Measurements from ENCODE around the gene LRP1-AS.

Gene LRP1-AS

DNA sequence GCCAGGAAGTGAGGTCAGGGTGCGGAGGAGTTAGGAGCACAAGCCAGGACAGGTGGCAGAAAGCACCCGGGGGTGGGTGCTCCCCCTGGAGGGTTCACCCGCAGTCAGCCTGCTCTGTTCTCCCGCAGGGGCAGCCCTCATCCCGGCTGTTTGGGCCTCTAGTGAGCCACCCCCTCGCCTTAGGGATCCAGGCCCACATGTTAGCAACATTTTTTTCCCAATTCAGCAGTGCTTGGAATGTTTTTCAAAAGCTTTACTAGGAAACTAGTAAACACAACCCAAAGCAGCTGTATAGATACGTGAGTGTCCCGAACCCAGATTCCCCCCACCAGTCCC, 40.6 kb upstream of the LRP1-AS start:
- H3K9me3 ChIP-seq (ENCODE audit: insufficient read depth, low read depth, low read length), result no peaks in the 10 kb centered on the region
- H3K4me1 ChIP-seq (ENCODE audit: insufficient read depth, low read length), result no peaks in the 10 kb centered on the region
- H3K4me3 ChIP-seq (ENCODE audit: low read length), result no peak overlapping the region
- H3K9ac ChIP-seq (ENCODE audit: low read depth, low read length), result no peak overlapping the region
- WGBS, result 95% methylated on average over 8 of the region's 8 CpGs
- peaks cover 100% of the 10 kb centered on the region for H3K36me3 ChIP-seq (ENCODE audit: insufficient read depth, low read length)
- H3K27me3 ChIP-seq (ENCODE audit: insufficient read depth, low read length), result no peaks in the 10 kb centered on the region
- H3K27ac ChIP-seq (ENCODE audit: low read depth, low read length), result no peak overlapping the region

GRCh38 chr12:57187222-57188089, 40.0 kb upstream of the LRP1-AS start:
- Histone ChIP-seq H3K4me1 (ENCODE audit: insufficient read depth, low read length) (0 out of 2 replicates have a peak, but pooled peaks cover 2% of the 10 kb centered on the region), H3K27ac (ENCODE audit: low read depth, low read length) (no peak overlapping the region), H3K9me3 (ENCODE audit: insufficient read depth, low read depth, low read length) (no peaks in the 10 kb centered on the region), H3K36me3 (ENCODE audit: insufficient read depth, low read length) (peaks cover 94% of the 10 kb centered on the region), H3K27me3 (ENCODE audit: insufficient read depth, low read length) (no peaks in the 10 kb centered on the region), H3K4me3 (ENCODE audit: low read length) (no peak overlapping the region), H3K9ac (ENCODE audit: low read depth, low read length) (no peak overlapping the region)
- WGBS, result 91% methylated on average over 21 of the region's 21 CpGs

DNA sequence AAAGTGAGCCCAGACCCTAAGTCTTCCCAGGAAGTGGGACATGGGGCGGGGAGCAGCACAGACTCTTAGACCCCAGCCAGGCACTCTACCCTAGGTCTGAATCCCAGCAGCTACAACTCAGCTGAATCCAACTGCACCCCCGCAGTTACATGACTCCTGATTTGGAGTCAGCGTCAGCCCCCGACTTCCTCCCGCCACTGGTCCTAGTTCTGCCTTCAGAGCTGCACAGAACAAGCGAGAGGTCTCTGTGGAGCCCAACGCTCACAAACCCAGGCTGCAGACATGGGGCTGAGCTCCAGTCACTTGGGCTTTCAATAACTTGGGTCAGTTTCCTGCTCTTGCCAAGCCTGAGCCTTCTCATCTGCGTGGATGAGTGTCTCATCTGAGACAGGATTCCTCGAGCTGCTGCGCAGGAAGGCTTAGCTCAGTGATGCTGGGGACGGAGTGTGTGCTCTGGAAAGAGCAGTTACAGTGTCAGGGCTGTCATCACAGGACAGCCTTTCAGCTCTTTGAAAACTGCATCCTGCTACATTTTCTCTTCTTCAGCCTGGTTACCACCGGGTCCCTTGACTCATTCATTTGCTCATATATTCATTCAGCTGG, 38.6 kb upstream of the LRP1-AS start:
- 0 out of 2 replicates have a peak, but pooled peaks cover 2% of the 10 kb centered on the region for H3K4me1 ChIP-seq (ENCODE audit: insufficient read depth, low read length)
- no peaks in the 10 kb centered on the region for H3K9me3 ChIP-seq (ENCODE audit: insufficient read depth, low read depth, low read length)
- H3K27ac ChIP-seq (ENCODE audit: low read depth, low read length), result no peak overlapping the region
- no peak overlapping the region for H3K9ac ChIP-seq (ENCODE audit: low read depth, low read length)
- peaks cover 90% of the 10 kb centered on the region for H3K36me3 ChIP-seq (ENCODE audit: insufficient read depth, low read length)
- H3K4me3 ChIP-seq (ENCODE audit: low read length), result no peak overlapping the region
- H3K27me3 ChIP-seq (ENCODE audit: insufficient read depth, low read length), result no peaks in the 10 kb centered on the region
- WGBS, result 95% methylated on average over 12 of the region's 12 CpGs

DNA sequence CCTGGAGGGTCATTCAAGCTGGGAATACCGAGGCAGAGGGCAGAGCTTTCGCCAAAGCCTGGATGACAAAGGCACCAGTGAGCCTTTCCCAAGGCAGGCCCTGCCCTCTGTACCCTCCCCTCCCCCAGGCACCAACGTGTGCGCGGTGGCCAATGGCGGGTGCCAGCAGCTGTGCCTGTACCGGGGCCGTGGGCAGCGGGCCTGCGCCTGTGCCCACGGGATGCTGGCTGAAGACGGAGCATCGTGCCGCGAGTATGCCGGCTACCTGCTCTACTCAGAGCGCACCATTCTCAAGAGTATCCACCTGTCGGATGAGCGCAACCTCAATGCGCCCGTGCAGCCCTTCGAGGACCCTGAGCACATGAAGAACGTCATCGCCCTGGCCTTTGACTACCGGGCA, 38.0 kb upstream of the LRP1-AS start:
- Histone ChIP-seq H3K36me3 (ENCODE audit: insufficient read depth, low read length) (peaks cover 90% of the 10 kb centered on the region), H3K27ac (ENCODE audit: low read depth, low read length) (no peak overlapping the region), H3K9ac (ENCODE audit: low read depth, low read length) (no peak overlapping the region), H3K9me3 (ENCODE audit: insufficient read depth, low read depth, low read length) (no peaks in the 10 kb centered on the region), H3K4me3 (ENCODE audit: low read length) (no peak overlapping the region), H3K27me3 (ENCODE audit: insufficient read depth, low read length) (no peaks in the 10 kb centered on the region), H3K4me1 (ENCODE audit: insufficient read depth, low read length) (0 out of 2 replicates have a peak, but pooled peaks cover 2% of the 10 kb centered on the region)
- 96% methylated on average over 25 of the region's 25 CpGs for WGBS

DNA sequence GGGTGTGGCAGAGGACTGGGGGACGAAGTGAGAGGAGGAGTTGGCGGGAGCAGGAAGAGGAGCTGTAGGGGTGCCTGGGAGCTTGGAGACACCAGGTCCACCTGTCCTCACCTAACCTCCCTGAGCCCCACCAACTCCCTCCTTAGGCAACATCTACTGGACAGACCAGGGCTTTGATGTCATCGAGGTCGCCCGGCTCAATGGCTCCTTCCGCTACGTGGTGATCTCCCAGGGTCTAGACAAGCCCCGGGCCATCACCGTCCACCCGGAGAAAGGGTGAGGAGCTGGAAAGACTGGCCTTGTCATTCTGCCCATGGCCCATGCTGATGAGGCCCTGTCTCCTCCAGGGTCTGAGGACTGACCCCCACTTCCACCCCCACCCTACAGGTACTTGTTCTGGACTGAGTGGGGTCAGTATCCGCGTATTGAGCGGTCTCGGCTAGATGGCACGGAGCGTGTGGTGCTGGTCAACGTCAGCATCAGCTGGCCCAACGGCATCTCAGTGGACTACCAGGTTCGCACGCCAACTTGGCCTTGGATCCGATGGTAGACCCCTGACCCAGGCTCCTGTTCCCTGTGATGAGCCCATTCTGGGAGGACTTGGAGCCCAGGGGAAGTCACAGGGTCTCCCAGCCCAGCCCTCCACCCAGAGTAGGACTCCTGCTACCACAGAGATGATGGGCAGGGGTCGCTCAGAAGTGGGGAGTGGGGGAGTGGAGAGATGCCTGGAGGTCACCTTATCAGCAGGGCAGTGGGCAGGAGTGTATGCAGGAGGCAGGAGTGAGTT, 36.7 kb upstream of the LRP1-AS start:
- Histone ChIP-seq H3K9ac (ENCODE audit: low read depth, low read length) (no peak overlapping the region), H3K4me1 (ENCODE audit: insufficient read depth, low read length) (0 out of 2 replicates have a peak, but pooled peaks cover 2% of the 10 kb centered on the region), H3K4me3 (ENCODE audit: low read length) (no peak overlapping the region), H3K9me3 (ENCODE audit: insufficient read depth, low read depth, low read length) (no peaks in the 10 kb centered on the region), H3K27me3 (ENCODE audit: insufficient read depth, low read length) (no peaks in the 10 kb centered on the region), H3K36me3 (ENCODE audit: insufficient read depth, low read length) (peaks cover 90% of the 10 kb centered on the region), H3K27ac (ENCODE audit: low read depth, low read length) (no peak overlapping the region)
- 95% methylated on average over 22 of the region's 22 CpGs for WGBS

GRCh38 chr12:57182918-57183575, 35.6 kb upstream of the LRP1-AS start:
- H3K36me3 ChIP-seq (ENCODE audit: insufficient read depth, low read length), result peaks cover 90% of the 10 kb centered on the region
- H3K27me3 ChIP-seq (ENCODE audit: insufficient read depth, low read length), result no peaks in the 10 kb centered on the region
- no peak overlapping the region for H3K27ac ChIP-seq (ENCODE audit: low read depth, low read length)

DNA sequence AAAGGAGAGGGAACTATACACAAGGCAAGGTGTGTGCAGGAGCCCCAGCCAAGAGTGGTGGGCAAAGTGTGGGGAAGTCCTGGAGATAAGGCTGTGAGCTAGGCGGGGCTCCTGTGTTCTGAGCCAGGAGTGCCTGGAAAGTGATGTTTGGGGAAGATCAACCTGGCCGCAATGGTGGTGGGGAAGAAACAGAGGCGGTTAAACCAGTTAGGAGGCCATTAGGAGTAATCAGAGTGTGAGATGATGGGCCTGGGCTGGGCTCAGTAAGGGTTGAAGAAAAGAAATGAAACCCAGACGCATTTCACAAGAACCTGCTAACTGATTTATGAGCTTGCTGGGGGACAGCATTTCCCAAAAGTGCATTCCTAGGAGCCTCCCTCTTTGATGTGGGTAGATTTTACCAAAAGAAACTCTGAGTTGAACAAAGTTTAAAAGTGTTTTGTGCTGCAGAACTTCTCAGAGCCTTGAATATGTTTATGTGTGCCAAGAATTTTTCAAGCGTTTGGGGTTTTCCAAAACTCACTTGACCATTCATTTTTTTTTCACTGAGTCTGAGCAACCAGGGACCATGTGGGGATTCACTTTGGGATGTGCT, 34.2 kb upstream of the LRP1-AS start:
- H3K4me1 ChIP-seq (ENCODE audit: insufficient read depth, low read length), result 0 out of 2 replicates have a peak, but pooled peaks cover 2% of the 10 kb centered on the region
- peaks cover 90% of the 10 kb centered on the region for H3K36me3 ChIP-seq (ENCODE audit: insufficient read depth, low read length)
- no peak overlapping the region for H3K9ac ChIP-seq (ENCODE audit: low read depth, low read length)
- no peaks in the 10 kb centered on the region for H3K9me3 ChIP-seq (ENCODE audit: insufficient read depth, low read depth, low read length)
- H3K27me3 ChIP-seq (ENCODE audit: insufficient read depth, low read length), result no peaks in the 10 kb centered on the region
- H3K4me3 ChIP-seq (ENCODE audit: low read length), result no peak overlapping the region
- H3K27ac ChIP-seq (ENCODE audit: low read depth, low read length), result no peak overlapping the region
- WGBS, result 93% methylated on average over 5 of the region's 5 CpGs

More at GRCh38 chr12:57182918-57183575, 35.6 kb upstream of the LRP1-AS start:
- WGBS, result 75% methylated on average over 13 of the region's 13 CpGs
- Histone ChIP-seq H3K9ac (ENCODE audit: low read depth, low read length) (no peak overlapping the region), H3K9me3 (ENCODE audit: insufficient read depth, low read depth, low read length) (no peaks in the 10 kb centered on the region), H3K4me1 (ENCODE audit: insufficient read depth, low read length) (0 out of 2 replicates have a peak, but pooled peaks cover 2% of the 10 kb centered on the region), H3K4me3 (ENCODE audit: low read length) (no peak overlapping the region)

DNA sequence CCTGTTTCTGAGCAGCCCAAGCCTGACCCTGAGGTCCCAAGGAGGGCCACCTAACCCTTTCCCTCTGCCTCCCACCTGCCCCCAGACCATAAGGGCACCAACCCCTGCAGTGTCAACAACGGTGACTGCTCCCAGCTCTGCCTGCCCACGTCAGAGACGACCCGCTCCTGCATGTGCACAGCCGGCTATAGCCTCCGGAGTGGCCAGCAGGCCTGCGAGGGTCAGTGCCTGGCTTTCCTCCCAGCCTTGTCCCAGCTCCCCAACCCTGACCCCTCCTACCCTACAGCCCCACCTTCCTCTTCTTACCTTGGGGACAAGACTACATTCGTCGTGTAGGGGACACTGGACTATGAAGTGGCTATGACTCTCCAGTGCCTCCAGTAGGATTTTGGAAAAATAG, 33.7 kb upstream of the LRP1-AS start:
- Histone ChIP-seq H3K36me3 (ENCODE audit: insufficient read depth, low read length) (peaks cover 90% of the 10 kb centered on the region), H3K9me3 (ENCODE audit: insufficient read depth, low read depth, low read length) (no peaks in the 10 kb centered on the region), H3K27me3 (ENCODE audit: insufficient read depth, low read length) (no peaks in the 10 kb centered on the region)

DNA sequence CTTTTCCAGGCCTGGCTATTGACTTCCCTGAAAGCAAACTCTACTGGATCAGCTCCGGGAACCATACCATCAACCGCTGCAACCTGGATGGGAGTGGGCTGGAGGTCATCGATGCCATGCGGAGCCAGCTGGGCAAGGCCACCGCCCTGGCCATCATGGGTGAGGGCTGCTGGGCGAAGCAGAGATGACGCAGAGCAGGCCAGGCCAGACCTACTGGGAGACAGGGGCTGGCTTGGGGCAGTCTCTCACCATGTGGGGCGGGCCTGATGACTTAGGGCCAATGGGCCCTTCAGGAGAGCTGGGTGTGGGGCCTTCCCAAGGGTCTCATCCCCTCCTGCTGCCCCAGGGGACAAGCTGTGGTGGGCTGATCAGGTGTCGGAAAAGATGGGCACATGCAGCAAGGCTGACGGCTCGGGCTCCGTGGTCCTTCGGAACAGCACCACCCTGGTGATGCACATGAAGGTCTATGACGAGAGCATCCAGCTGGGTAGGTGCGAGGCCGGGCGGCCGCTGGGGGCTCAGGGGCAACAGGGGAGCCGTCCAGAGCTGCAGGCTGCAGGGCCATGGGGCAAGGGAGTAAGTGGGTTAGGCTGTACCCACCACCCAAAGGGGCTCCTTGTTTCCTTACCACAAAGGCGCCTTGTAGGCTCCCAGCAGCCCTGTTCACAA, 33.0 kb upstream of the LRP1-AS start:
- 96% methylated on average over 20 of the region's 20 CpGs for WGBS
- Histone ChIP-seq H3K9me3 (ENCODE audit: insufficient read depth, low read depth, low read length) (no peaks in the 10 kb centered on the region), H3K27me3 (ENCODE audit: insufficient read depth, low read length) (no peaks in the 10 kb centered on the region), H3K4me1 (ENCODE audit: insufficient read depth, low read length) (0 out of 2 replicates have a peak, but pooled peaks cover 2% of the 10 kb centered on the region), H3K9ac (ENCODE audit: low read depth, low read length) (no peak overlapping the region), H3K36me3 (ENCODE audit: insufficient read depth, low read length) (peaks cover 90% of the 10 kb centered on the region), H3K27ac (ENCODE audit: low read depth, low read length) (no peak overlapping the region), H3K4me3 (ENCODE audit: low read length) (no peak overlapping the region)

More for the DNA sequence above, 33.7 kb upstream of the LRP1-AS start:
- no peak overlapping the region for H3K4me3 ChIP-seq (ENCODE audit: low read length)
- H3K9ac ChIP-seq (ENCODE audit: low read depth, low read length), result no peak overlapping the region
- WGBS, result 91% methylated on average over 9 of the region's 9 CpGs
- H3K27ac ChIP-seq (ENCODE audit: low read depth, low read length), result no peak overlapping the region
- 0 out of 2 replicates have a peak, but pooled peaks cover 2% of the 10 kb centered on the region for H3K4me1 ChIP-seq (ENCODE audit: insufficient read depth, low read length)
